ENCODE measurements around the gene ZNF362.

The ZNF362 gene

DNA sequence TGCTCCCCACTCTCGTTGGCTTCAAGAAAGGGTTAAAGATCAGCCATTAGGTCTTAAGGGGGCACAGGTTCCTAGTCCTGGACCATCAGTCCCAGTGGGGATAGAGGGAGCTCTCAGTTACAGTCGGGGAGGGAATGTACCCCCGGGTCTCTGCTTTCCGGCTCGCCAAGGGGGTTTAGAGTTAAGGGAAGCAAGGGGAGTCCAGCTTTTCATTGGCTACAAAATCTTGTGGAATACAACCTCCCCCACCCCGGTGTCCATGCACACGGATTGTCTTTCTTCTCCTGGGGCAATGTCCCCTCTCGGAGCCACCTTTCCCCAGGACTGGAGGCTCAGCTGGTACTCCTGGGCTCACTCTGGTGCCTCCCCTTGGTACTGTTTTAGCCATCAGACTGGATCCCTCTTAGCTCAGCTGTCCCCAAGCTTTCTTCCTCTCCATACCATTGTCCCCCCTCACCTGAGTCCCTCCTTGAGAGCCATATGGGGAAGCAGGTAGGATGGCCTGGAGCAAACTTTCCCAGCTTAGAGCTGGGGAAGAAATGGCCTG, 64.4 kb downstream of the ZNF362 start, which contains the start of gene A3GALT2:
A3GALT2 (minus strand) TSS at position 480 of the 547 bp plus-strand sequence; CDS start at position 480, 0 bp downstream.
- no peak for TF ChIP-seq CTCF (IDR thresholded peaks at IDR 0.05; ENCODE audit: insufficient read depth, low read depth, low read length, missing control alignments)
- no peak within 1 kb of the TSS for H3K4me3 ChIP-seq (ENCODE audit: low read depth, low read length)
- DNase-seq (ENCODE audit: low read depth): no peak

DNA sequence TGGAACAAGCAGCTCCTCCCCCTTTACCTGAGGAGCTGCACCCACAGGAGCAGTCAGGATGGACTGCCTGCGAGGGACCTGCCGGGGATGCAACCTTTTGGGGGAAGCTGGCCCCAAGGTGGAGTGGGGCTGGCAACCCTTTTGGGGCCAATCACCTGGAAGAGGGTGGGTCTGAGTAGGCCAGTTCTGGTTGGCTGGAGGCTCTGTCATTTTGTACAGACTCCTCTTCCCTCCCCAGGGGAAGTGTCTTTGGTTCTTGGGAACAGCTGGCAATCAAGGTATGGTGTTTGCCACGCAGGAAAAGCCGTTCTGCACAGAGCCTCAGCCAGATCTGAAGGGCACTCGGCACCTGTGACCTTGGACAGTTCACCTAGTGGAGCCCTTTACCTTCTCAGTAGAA, 64.9 kb downstream of the ZNF362 start:
- H3K4me3 ChIP-seq (ENCODE audit: low read depth, low read length): no peak overlapping the region
- no peak for DNase-seq (ENCODE audit: low read depth)
- TF ChIP-seq CTCF (IDR thresholded peaks at IDR 0.05; ENCODE audit: insufficient read depth, low read depth, low read length, missing control alignments): no peak

DNA sequence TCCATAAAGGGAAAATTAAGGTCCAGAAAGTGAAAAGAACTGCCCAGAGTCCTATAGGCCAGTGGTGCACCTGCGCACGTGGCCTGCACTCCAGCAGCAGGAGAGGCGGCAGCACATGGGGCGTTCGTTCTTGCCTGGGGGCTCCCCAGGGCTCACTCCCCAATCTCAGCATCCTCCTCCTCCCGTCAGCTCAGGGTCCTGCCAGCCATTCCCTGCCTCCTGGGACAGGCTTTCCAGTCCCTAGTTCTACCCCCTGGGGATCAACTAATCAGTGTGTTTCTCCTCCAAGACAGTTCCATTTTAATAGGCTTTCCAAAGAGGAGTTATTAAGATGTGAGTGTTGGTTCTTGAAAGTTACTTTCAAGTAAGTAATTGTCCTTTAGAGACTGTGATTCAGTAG, 65.8 kb downstream of the ZNF362 start:
- TF ChIP-seq CTCF (IDR thresholded peaks at IDR 0.05; ENCODE audit: insufficient read depth, low read depth, low read length, missing control alignments): no peak
- DNase-seq (ENCODE audit: low read depth): no peak
- no peak overlapping the region for H3K4me3 ChIP-seq (ENCODE audit: low read depth, low read length)

DNA sequence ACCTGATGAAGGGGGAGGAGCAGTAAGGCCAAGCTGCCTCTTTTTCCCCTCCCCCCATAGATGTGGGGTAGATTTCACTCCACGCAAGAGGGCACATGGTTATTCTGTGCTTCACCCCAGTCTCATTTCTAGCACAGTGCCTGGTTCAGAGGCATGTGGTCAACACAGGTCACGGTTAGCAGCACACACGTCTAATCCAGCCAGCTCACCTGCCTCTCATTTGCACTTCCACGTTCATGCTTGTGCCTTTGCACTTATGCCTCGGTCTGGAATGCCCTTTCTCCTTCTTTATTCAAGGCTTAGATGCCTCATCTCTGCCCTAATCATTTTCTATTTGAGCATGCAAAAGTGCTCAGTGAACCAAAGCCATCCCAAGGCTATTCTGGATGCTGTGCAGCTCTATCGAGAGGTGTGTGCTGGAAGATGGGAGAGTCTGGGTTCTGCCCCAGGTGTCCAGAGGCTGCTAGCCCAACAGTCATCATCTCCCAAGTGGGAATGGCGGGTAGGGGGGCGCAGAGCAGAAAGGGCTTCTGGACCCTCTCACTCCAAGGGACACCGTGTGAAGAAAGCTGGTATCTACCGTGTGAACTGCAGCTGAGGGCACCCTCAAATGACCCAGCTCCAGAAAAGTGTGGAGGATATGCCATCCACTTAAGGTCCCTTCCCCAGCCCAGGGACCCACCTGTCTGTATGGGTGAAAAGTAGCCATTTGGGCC, 66.7 kb downstream of the ZNF362 start:
- H3K4me3 ChIP-seq (ENCODE audit: low read depth, low read length): no peak overlapping the region
- TF ChIP-seq CTCF (IDR thresholded peaks at IDR 0.05; ENCODE audit: insufficient read depth, low read depth, low read length, missing control alignments): no peak
- no peak for DNase-seq (ENCODE audit: low read depth)

GRCh38 chr1:33323663-33324477, 67.6 kb downstream of the ZNF362 start:
- no peak for TF ChIP-seq CTCF (IDR thresholded peaks at IDR 0.05; ENCODE audit: insufficient read depth, low read depth, low read length, missing control alignments)
- no peak overlapping the region for H3K4me3 ChIP-seq (ENCODE audit: low read depth, low read length)
- DNase-seq (ENCODE audit: low read depth): no peak

DNA sequence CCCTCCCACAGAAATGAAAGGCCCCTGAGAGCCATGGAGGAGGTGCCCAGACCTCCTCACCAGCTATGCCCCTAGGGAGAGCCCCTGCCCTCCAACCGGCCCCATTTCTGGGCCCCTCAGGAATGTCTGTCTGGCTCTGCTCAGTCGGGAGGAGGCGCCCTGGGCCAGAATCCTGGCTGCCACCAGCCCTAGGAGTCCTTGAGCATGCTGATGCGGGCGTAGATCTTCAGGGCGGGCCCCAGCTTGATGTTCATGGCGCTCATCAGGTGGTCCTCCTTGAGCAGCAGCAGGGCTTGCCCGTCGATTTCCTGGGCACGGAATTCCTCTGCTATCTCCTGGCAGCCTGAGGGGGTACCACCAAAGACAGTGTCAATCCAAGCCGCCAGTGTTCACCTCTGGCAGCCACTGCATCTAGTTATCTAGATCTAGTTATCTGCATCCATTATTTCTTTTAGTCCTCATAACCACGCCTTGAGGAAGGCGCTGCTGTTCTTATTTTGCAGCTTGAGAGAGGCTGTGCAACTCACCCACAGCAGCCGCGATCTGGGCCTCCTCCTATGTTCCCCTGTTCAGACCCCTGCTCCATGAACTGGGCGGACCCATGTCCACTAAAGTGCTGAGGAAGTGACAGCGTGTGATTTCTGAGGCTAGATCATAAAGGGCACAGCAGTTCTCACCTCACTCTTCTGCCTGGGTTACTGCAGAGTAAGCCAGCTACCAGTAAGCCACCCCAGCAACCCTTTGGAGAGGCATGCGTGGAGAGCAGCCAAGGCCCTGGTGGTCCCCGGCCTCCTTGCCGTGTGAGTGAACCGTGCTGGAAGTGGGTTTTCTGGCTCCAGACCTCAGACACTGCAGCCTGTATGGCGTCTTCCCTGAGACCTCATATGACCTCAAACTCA, 68.6 kb downstream of the ZNF362 start:
- no peak for DNase-seq (ENCODE audit: low read depth)
- no peak overlapping the region for H3K4me3 ChIP-seq (ENCODE audit: low read depth, low read length)
- no peak for TF ChIP-seq CTCF (IDR thresholded peaks at IDR 0.05; ENCODE audit: insufficient read depth, low read depth, low read length, missing control alignments)

Measured in GM12865 (cell line).